H9 (cell line): ENCODE results near the gene NBEA. TPM values are rescaled to one million over a fixed set of nuclear protein-coding genes. Genes with fewer than 3 reads are reported as not detected.

Source experiments
- DNase-seq: peaks from one replicate; pipeline ENCODE4 v3.0.0-alpha.2; 2017
- H2AFZ ChIP-seq: one replicate; pipeline ENCODE4 v1.6.1; 2013; ENCODE audit warnings: mild to moderate bottlenecking, low read length, control low read depth, moderate library complexity
- H2AK5ac ChIP-seq: 2 replicates; pipeline ENCODE4 v1.6.1; 2013; ENCODE audit warnings: low read length, control low read depth, mixed read lengths; ENCODE audit not compliant: insufficient read length
- H2BK120ac ChIP-seq: one replicate; pipeline ENCODE4 v1.6.1; 2013; ENCODE audit warnings: low read depth, mild to moderate bottlenecking, low read length, control low read depth, inconsistent platforms; ENCODE audit not compliant: poor library complexity, severe bottlenecking
- H2BK12ac ChIP-seq: 2 replicates; pipeline ENCODE4 v1.6.1; 2013; ENCODE audit warnings: low read length, control low read depth, mixed read lengths, low read depth; ENCODE audit not compliant: insufficient read length
- H2BK15ac ChIP-seq: 2 replicates; pipeline ENCODE4 v1.6.1; 2013; ENCODE audit warnings: low read depth, low read length, control low read depth
- H2BK20ac ChIP-seq: one replicate; pipeline ENCODE4 v1.6.1; 2013; ENCODE audit warnings: low read depth, mild to moderate bottlenecking, low read length, control low read depth, inconsistent platforms; ENCODE audit not compliant: poor library complexity, severe bottlenecking
- H2BK5ac ChIP-seq: 2 replicates; pipeline ENCODE4 v1.6.1; 2013; ENCODE audit warnings: low read length, control low read depth, mixed read lengths; ENCODE audit not compliant: insufficient read length
- H3K14ac ChIP-seq: 2 replicates; pipeline ENCODE4 v1.6.1; 2013; ENCODE audit warnings: low read length, control low read depth; ENCODE audit not compliant: insufficient read depth
- H3K18ac ChIP-seq: 2 replicates; pipeline ENCODE4 v1.6.1; 2013; ENCODE audit warnings: low read depth, mild to moderate bottlenecking, mixed read lengths, low read length, control low read depth; ENCODE audit not compliant: insufficient read length
- H3K23ac ChIP-seq: 2 replicates; pipeline ENCODE4 v1.6.1; 2013; ENCODE audit warnings: low read length, control low read depth, mixed read lengths, low read depth; ENCODE audit not compliant: insufficient read length
- H3K23me2 ChIP-seq: 2 replicates; pipeline ENCODE4 v1.6.1; 2013; ENCODE audit warnings: low read depth, mild to moderate bottlenecking, mixed read lengths, low read length, control low read depth; ENCODE audit not compliant: insufficient read length, poor library complexity, severe bottlenecking
- H3K27ac ChIP-seq: 2 replicates; pipeline ENCODE4 v1.5.1; 2013; ENCODE audit warnings: low read length, control low read depth, mixed read lengths, low read depth; ENCODE audit not compliant: insufficient read length
- H3K27me3 ChIP-seq: 2 replicates; pipeline ENCODE4 v1.6.1; 2013; ENCODE audit warnings: low read length, control low read depth, inconsistent platforms; ENCODE audit not compliant: insufficient read depth
- H3K4ac ChIP-seq: 2 replicates; pipeline ENCODE4 v1.6.1; 2013; ENCODE audit warnings: low read depth, mild to moderate bottlenecking, control low read depth, inconsistent platforms, low read length, moderate library complexity
- H3K4me1 ChIP-seq: 2 replicates; pipeline ENCODE4 v1.6.1; 2013; ENCODE audit warnings: low read length, control low read depth, inconsistent platforms; ENCODE audit not compliant: insufficient read depth
- H3K4me2 ChIP-seq: 2 replicates; pipeline ENCODE4 v1.6.1; 2013; ENCODE audit warnings: low read length, control low read depth, mixed read lengths; ENCODE audit not compliant: insufficient read length, insufficient read depth
- H3K56ac ChIP-seq: 2 replicates; pipeline ENCODE4 v1.6.1; 2013; ENCODE audit warnings: low read depth, mild to moderate bottlenecking, mixed read lengths, low read length, control low read depth; ENCODE audit not compliant: insufficient read length
- H3K79me1 ChIP-seq: 2 replicates; pipeline ENCODE4 v1.6.1; 2013; ENCODE audit warnings: low read depth, mild to moderate bottlenecking, moderate library complexity, low read length, control low read depth, inconsistent platforms; ENCODE audit not compliant: insufficient read depth, poor library complexity, severe bottlenecking
- H3K79me2 ChIP-seq: 2 replicates; pipeline ENCODE4 v1.6.1; 2013; ENCODE audit warnings: low read length, control low read depth, inconsistent platforms; ENCODE audit not compliant: insufficient read depth
- H3K9ac ChIP-seq: 2 replicates; pipeline ENCODE4 v1.6.1; 2013; ENCODE audit warnings: low read length, control low read depth, mixed read lengths; ENCODE audit not compliant: insufficient read length; ENCODE audit errors: extremely low read depth
- H3K9me3 ChIP-seq: one replicate; pipeline ENCODE4 v1.6.1; 2013; ENCODE audit warnings: low read depth, low read length, inconsistent platforms; ENCODE audit not compliant: control insufficient read depth
- H3T11ph ChIP-seq: one replicate; pipeline ENCODE4 v1.6.1; 2013; ENCODE audit warnings: mild to moderate bottlenecking, low read length, control low read depth, inconsistent platforms
- H4K20me1 ChIP-seq: one replicate; pipeline ENCODE4 v1.6.1; 2013; ENCODE audit not compliant: control insufficient read depth, insufficient read length, insufficient read depth
- H4K5ac ChIP-seq: 2 replicates; pipeline ENCODE4 v1.6.1; 2013; ENCODE audit warnings: low read depth, mild to moderate bottlenecking, mixed read lengths, low read length, control low read depth; ENCODE audit not compliant: insufficient read length
- H4K8ac ChIP-seq: replicated peaks from 2 replicates; pipeline ENCODE4 v1.6.1; 2013; ENCODE audit warnings: low read length, control low read depth, mixed read lengths, low read depth; ENCODE audit not compliant: insufficient read length
- H4K91ac ChIP-seq: 2 replicates; pipeline ENCODE4 v1.6.1; 2013; ENCODE audit warnings: low read depth, mild to moderate bottlenecking, moderate library complexity, mixed read lengths, low read length, control low read depth; ENCODE audit not compliant: insufficient read length
- H3K27ac Mint-ChIP-seq, 3 experiments: 2 replicates in 2 of 3; 3 replicates in 1 of 3; pipeline ENCODE4 v1.8.0; 2020 to 2021; ENCODE audit warnings: mixed read lengths in 3 of 3, mild to moderate bottlenecking in 1 of 3, moderate library complexity in 1 of 3
- H3K27me3 Mint-ChIP-seq: 2 replicates; pipeline ENCODE4 v1.8.0; 2021; ENCODE audit warnings: low read depth, mild to moderate bottlenecking, moderate library complexity, mixed read lengths
- H3K36me3 Mint-ChIP-seq, 3 experiments: 2 replicates in 2 of 3; 3 replicates in 1 of 3; pipeline ENCODE4 v1.8.0; 2020 to 2021; ENCODE audit warnings: low read depth in 3 of 3, mixed read lengths in 3 of 3; ENCODE audit not compliant: insufficient read depth in 1 of 3
- H3K4me1 Mint-ChIP-seq, 2 experiments: 2 replicates each; pipeline ENCODE4 v1.8.0; 2020; ENCODE audit warnings: mixed read lengths in 2 of 2
- H3K4me3 Mint-ChIP-seq, 2 experiments: 2 replicates in 1 of 2; 3 replicates in 1 of 2; pipeline ENCODE4 v1.8.0; 2020 to 2021; ENCODE audit warnings: mild to moderate bottlenecking in 2 of 2, mixed read lengths in 2 of 2, moderate library complexity in 1 of 2
- H3K9me3 Mint-ChIP-seq, 2 experiments: 2 replicates in 1 of 2; 3 replicates in 1 of 2; pipeline ENCODE4 v1.8.0; 2020; ENCODE audit warnings: mild to moderate bottlenecking in 2 of 2, mixed read lengths in 2 of 2, moderate library complexity in 1 of 2
- WGBS: extraction: QIAGEN DNeasy Blood & Tissue Kit; methylation state at CpG from one replicate; pipeline ENCODE4 v1.1.7; 2013; ENCODE audit warnings: missing lambda C conversion rate, low lambda C conversion rate, mixed read lengths; ENCODE audit not compliant: insufficient read length; ENCODE audit errors: extremely low coverage; 5-methylcytosine and 5-hydroxymethylcytosine counted together
- total RNA-seq: library from RNA; stranded (reverse); gene quantifications from 2 replicates; pipeline ENCODE4 v1.2.1, GENCODE V29; 2021
- TF ChIP-seq, protein P1 (sequence below): fragments of 200-600 bp; sonication (generic); conservative IDR thresholded peaks from 3 replicates; pipeline ENCODE4 v1.8.0; 2021; ENCODE audit warnings: antibody characterized with exemption, mild to moderate bottlenecking

NBEA gene
- total RNA-seq, 1 experiment from 2014 or later: 17.3 TPM

DNA sequence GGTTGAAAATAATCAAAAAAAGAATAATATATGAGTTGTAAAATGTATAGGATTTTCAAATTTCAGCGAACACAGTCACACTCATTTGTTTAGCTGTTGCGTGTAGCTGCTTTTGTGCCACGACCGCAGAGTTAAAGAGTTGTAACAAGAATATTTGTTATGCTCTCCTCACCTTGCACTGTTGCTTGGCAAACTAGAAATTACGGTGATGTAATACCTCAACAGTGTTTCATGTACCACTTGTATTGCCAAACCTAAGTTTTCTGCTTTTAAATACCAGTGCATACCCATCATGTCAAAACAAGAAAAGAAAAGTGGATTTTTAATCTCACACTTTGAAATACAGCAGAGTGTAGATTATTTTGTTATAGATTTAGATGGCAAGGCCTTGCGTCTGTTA lies 201.1 kb downstream of the NBEA start:
- Mint-ChIP-seq H3K36me3 (peaks cover 19 to 33% (median 24%) of the 10 kb centered on the region in 3 experiments), H3K27ac (no peak overlapping the region), H3K9me3 (no peaks in the 10 kb centered on the region), H3K4me3 (no peak overlapping the region), H3K27me3 (no peaks in the 10 kb centered on the region), H3K4me1 (peaks cover 0 to 2% of the 10 kb centered on the region in 2 experiments; a peak in 1 of 4 replicates)
- Histone ChIP-seq H3T11ph (no peak overlapping the region), H4K8ac (no peak overlapping the region), H2BK5ac (no peak overlapping the region), H3K18ac (no peak overlapping the region), H2AK5ac (no peak overlapping the region), H3K4me2 (no peak overlapping the region), H4K91ac (no peak overlapping the region), H2BK12ac (no peak overlapping the region), H3K14ac (no peak overlapping the region), H4K20me1 (no peaks in the 10 kb centered on the region), H3K9me3 (no peaks in the 10 kb centered on the region), H3K56ac (no peak overlapping the region), H3K27me3 (no peaks in the 10 kb centered on the region), H3K23ac (no peak overlapping the region), H3K23me2 (no peaks in the 10 kb centered on the region), H3K79me2 (no peaks in the 10 kb centered on the region), H2BK20ac (no peak overlapping the region), H2BK15ac (no peak overlapping the region), H2AFZ (no peak overlapping the region), H2BK120ac (no peak overlapping the region), H3K79me1 (no peaks in the 10 kb centered on the region), H3K4me1 (no peaks in the 10 kb centered on the region), H3K27ac (no peak overlapping the region), H3K9ac (no peak overlapping the region), H4K5ac (no peak overlapping the region), H3K4ac (no peak overlapping the region)
- DNase-seq: no peak
- TF ChIP-seq, protein P1, sequence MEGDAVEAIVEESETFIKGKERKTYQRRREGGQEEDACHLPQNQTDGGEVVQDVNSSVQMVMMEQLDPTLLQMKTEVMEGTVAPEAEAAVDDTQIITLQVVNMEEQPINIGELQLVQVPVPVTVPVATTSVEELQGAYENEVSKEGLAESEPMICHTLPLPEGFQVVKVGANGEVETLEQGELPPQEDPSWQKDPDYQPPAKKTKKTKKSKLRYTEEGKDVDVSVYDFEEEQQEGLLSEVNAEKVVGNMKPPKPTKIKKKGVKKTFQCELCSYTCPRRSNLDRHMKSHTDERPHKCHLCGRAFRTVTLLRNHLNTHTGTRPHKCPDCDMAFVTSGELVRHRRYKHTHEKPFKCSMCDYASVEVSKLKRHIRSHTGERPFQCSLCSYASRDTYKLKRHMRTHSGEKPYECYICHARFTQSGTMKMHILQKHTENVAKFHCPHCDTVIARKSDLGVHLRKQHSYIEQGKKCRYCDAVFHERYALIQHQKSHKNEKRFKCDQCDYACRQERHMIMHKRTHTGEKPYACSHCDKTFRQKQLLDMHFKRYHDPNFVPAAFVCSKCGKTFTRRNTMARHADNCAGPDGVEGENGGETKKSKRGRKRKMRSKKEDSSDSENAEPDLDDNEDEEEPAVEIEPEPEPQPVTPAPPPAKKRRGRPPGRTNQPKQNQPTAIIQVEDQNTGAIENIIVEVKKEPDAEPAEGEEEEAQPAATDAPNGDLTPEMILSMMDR: no peak
- WGBS: no CpG with 5 or more reads among the region's 6 CpGs
